Astrocyte (in vitro differentiated cells and primary cell): ENCODE data around the gene HMG20B.

Experiments used
- EZH2 ChIP-seq: IDR thresholded peaks from 2 replicates; pipeline ENCODE4 v1.6.1; 2012; ENCODE audit warnings: mild to moderate bottlenecking, low read length, inconsistent platforms; ENCODE audit not compliant: insufficient read depth
- TF ChIP-seq, protein P1 (sequence below): IDR thresholded peaks from 2 replicates; pipeline ENCODE4 v1.5.1; 2011; ENCODE audit warnings: low read depth, mild to moderate bottlenecking, inconsistent platforms, low read length, moderate library complexity; ENCODE audit not compliant: insufficient read depth

DNA sequence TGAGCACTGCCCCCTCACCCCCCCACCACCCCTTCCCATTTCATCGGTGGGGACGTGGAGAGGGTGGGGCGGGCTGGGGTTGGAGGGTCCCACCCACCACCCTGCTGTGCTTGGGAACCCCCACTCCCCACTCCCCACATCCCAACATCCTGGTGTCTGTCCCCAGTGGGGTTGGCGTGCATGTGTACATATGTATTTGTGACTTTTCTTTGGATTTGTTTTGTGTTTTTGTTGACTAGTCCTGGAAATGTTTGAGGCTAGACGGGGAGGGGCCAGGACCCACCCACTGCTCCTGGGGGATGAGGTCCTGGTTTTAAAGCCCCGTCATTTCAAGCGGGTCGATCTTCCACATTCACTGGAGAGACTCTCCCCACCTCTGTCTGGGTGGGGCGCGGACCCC lies 36.8 kb upstream of the HMG20B start:
- TF ChIP-seq, protein P1, sequence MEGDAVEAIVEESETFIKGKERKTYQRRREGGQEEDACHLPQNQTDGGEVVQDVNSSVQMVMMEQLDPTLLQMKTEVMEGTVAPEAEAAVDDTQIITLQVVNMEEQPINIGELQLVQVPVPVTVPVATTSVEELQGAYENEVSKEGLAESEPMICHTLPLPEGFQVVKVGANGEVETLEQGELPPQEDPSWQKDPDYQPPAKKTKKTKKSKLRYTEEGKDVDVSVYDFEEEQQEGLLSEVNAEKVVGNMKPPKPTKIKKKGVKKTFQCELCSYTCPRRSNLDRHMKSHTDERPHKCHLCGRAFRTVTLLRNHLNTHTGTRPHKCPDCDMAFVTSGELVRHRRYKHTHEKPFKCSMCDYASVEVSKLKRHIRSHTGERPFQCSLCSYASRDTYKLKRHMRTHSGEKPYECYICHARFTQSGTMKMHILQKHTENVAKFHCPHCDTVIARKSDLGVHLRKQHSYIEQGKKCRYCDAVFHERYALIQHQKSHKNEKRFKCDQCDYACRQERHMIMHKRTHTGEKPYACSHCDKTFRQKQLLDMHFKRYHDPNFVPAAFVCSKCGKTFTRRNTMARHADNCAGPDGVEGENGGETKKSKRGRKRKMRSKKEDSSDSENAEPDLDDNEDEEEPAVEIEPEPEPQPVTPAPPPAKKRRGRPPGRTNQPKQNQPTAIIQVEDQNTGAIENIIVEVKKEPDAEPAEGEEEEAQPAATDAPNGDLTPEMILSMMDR, result no peak
- TF ChIP-seq EZH2, result no peak
